Thyroid gland (tissue), 4 donors: ENCODE data around the gene CAMK1D. TPM values are rescaled to one million over a fixed set of nuclear protein-coding genes. Genes with fewer than 3 reads are reported as not detected.
A peak's percentile ranks its signal among the peaks of the same experiment; 100 is the strongest.

Experiments used
- DNase-seq, 2 donors: peaks; one replicate each; pipeline ENCODE4 v3.0.0-alpha.2; 2019
- H3K27ac ChIP-seq, 3 donors: fragments of 200-600 bp; sonication (generic); 1 replicate in 2 of 3; 2 replicates in 1 of 3; pipeline ENCODE4 v1.5.1; 2016 to 2019; ENCODE audit warnings: mild to moderate bottlenecking in 1 of 3, moderate library complexity in 1 of 3
- H3K27me3 ChIP-seq: fragments of 200-600 bp; sonication (generic); one replicate; pipeline ENCODE4 v1.5.1; 2019
- H3K36me3 ChIP-seq, 2 donors: fragments of 200-600 bp; sonication (generic); one replicate each; pipeline ENCODE4 v1.5.1; 2016 to 2019
- H3K4me1 ChIP-seq, 2 donors: fragments of 200-600 bp; sonication (generic); one replicate each; pipeline ENCODE4 v1.5.1; 2017 to 2019
- H3K4me3 ChIP-seq, 3 donors: fragments of 200-600 bp; sonication (generic); replicated peaks in 1 of 3; 1 replicate in 2 of 3; 2 replicates in 1 of 3; pipeline ENCODE4 v1.5.1; 2016; ENCODE audit warnings: mild to moderate bottlenecking in 1 of 3
- H3K9me3 ChIP-seq: fragments of 200-600 bp; sonication (generic); one replicate; pipeline ENCODE4 v1.5.1; 2017
- POLR2A ChIP-seq, 2 donors: fragments of 450-650 bp; IDR thresholded peaks; one replicate each; pipeline ENCODE4 v1.6.1; 2017; ENCODE audit warnings: antibody characterized with exemption in 2 of 2, mild to moderate bottlenecking in 2 of 2, moderate library complexity in 1 of 2
- WGBS, 2 donors: methylation state at CpG; one replicate each; pipeline ENCODE4 v1.1.5; 2017; 5-methylcytosine and 5-hydroxymethylcytosine counted together
- intact Hi-C: fragments of 100-400 bp; cut with DNase I; formaldehyde crosslinking; loops from one replicate; pipeline ENCODE4 v1.15.1; 2023
- total RNA-seq, 4 donors: library from RNA; depleted of rRNA; stranded (reverse); fragments of >200 nt; gene quantifications; one replicate each; pipeline ENCODE4 v1.2.3, GENCODE V29; 2016
- TF ChIP-seq, protein P1 (sequence below), 6 experiments: fragments of 200-600 bp in 3 of 6; fragments of 450-650 bp in 3 of 6; sonication (generic) in 3 of 6; IDR thresholded peaks; one replicate each; pipeline ENCODE4 v1.5.1; 2016 to 2019; ENCODE audit warnings: antibody characterized with exemption in 6 of 6, mild to moderate bottlenecking in 2 of 6, inconsistent platforms in 1 of 6, moderate library complexity in 1 of 6

The CAMK1D gene
- total RNA-seq, 4 donors from 2014 or later, result 12.2 to 29.6 (median 17.4) TPM

- WGBS, 2 donors, result 90 to 94% methylated on average over 5 of the region's 5 CpGs
- intact Hi-C loops, result no loop called here
- Histone ChIP-seq H3K36me3 (no peaks in the 10 kb centered on the region), H3K4me1 (no peaks in the 10 kb centered on the region), H3K4me3 (no peak overlapping the region), H3K9me3 (no peaks in the 10 kb centered on the region), H3K27me3 (no peaks in the 10 kb centered on the region), H3K27ac (no peak overlapping the region)
- no peak for TF ChIP-seq POLR2A (IDR thresholded peaks at IDR 0.05)
- TF ChIP-seq, protein P1, sequence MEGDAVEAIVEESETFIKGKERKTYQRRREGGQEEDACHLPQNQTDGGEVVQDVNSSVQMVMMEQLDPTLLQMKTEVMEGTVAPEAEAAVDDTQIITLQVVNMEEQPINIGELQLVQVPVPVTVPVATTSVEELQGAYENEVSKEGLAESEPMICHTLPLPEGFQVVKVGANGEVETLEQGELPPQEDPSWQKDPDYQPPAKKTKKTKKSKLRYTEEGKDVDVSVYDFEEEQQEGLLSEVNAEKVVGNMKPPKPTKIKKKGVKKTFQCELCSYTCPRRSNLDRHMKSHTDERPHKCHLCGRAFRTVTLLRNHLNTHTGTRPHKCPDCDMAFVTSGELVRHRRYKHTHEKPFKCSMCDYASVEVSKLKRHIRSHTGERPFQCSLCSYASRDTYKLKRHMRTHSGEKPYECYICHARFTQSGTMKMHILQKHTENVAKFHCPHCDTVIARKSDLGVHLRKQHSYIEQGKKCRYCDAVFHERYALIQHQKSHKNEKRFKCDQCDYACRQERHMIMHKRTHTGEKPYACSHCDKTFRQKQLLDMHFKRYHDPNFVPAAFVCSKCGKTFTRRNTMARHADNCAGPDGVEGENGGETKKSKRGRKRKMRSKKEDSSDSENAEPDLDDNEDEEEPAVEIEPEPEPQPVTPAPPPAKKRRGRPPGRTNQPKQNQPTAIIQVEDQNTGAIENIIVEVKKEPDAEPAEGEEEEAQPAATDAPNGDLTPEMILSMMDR (IDR thresholded peaks at IDR 0.05), result no peak
- no peak for DNase-seq
Measured at GRCh38 chr10:12681252-12681651, 331.9 kb downstream of the CAMK1D start.

- no peaks in the 10 kb centered on the region for H3K36me3 ChIP-seq
- WGBS, 2 donors, result 92 to 96% methylated on average over 8 of the region's 8 CpGs
- no peaks in the 10 kb centered on the region for H3K27me3 ChIP-seq
- H3K4me3 ChIP-seq, result no peak overlapping the region
- TF ChIP-seq, protein P1 (IDR thresholded peaks at IDR 0.05), result no peak
- TF ChIP-seq POLR2A (IDR thresholded peaks at IDR 0.05), result no peak
- H3K4me1 ChIP-seq, result no peaks in the 10 kb centered on the region
- no peaks in the 10 kb centered on the region for H3K9me3 ChIP-seq
- no peak overlapping the region for H3K27ac ChIP-seq
- intact Hi-C loops, result no loop called here
- no peak for DNase-seq
Measured at GRCh38 chr10:12684784-12685183, 335.4 kb downstream of the CAMK1D start.

DNA sequence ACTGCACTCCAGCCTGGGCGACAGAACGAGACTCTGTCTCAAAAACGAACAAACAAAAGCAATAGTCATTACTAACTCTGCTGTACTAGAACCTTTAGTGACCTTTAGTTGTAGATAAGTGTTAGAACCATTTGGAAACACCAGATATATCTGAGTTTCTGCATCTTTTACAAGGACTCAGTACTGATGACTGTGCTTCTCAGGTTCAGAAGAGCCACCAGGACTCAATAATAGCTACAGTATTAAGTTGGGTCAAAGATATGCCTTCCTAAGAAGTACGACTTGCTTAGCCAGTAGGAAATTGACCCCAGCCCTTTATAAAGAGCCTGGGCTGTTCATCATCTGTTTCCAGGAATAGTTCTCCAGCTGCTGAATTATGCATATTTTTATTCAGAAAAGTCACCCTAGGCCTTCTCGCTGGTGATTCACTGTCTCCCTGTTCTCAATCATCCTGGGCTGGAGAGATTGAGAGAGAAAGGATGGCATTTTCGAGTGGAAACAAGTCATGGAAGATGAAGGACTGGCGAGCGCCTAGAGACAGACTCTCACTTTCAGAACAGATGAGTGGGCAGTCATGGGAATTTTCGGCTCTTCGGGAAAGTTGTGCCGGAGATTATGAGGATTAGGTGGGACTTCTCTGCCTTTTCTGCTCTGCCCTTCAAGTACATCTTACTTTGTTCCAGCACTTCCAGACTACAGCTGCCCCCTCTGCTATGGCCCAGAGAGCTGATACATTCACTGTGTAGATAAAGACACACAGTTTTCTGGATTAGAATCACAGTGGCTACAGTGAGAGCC is 336.1 kb downstream of the CAMK1D start:
- no peak for DNase-seq
- 87 to 93% methylated on average over 11 of the region's 11 CpGs for WGBS, 2 donors

DNA sequence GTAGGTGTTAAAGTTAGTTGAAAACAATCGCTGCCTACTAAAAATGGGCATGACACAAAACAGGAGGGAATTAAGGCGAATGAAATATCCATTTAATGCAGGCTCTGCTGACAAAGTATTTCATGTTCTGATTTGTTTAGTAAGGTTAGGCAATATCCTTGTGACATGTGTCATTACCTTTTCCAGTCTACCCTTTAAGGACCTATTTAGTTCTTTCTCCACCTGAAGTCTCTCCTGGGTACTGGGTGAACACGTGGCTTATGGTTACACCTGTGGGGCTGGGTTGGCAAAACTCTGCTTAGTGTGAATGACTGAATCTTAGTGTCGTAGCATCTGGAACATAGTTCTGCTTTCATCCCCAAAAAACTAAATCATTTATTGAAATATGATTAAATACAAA is 338.6 kb downstream of the CAMK1D start:
- no peak for DNase-seq
- intact Hi-C loops, result no loop called here
- H3K36me3 ChIP-seq, result no peaks in the 10 kb centered on the region

More for the DNA sequence above, 336.1 kb downstream of the CAMK1D start:
- Histone ChIP-seq H3K36me3 (no peaks in the 10 kb centered on the region), H3K4me3 (no peak overlapping the region), H3K27me3 (no peaks in the 10 kb centered on the region), H3K27ac (no peak overlapping the region), H3K4me1 (peaks cover 0 to 4% of the 10 kb centered on the region in 2 donors), H3K9me3 (no peaks in the 10 kb centered on the region)
- TF ChIP-seq, protein P1 (IDR thresholded peaks at IDR 0.05), result no peak
- no peak for TF ChIP-seq POLR2A (IDR thresholded peaks at IDR 0.05)
- intact Hi-C loops, result no loop called here

DNA sequence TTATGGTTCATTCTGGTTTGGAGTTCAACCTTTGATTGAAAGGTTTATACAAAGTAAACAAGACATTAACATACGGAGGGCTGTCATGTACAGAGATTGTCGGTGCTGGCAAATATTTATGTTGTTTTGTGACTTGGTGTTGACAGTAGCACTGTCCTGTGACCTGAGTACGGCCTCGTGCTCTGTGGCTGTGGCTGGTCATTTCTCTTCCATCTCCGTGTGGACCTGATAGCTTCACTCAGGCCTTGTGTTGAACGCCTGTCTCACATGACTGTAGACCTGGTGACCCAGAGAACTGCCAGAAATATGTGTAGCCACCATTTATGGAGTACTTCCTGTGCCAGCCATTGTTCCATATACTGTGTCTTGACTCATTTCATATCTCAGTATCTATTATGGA is 340.5 kb downstream of the CAMK1D start:
- H3K27ac ChIP-seq, result peak overlapping the region in 1 of 3 donors; percentile 6
- no peaks in the 10 kb centered on the region for H3K9me3 ChIP-seq
- H3K4me1 ChIP-seq, result peaks cover 0 to 8% of the 10 kb centered on the region in 2 donors
- H3K27me3 ChIP-seq, result no peaks in the 10 kb centered on the region
- H3K4me3 ChIP-seq, result no peak overlapping the region
- intact Hi-C loops, result no loop called here
- no peak for TF ChIP-seq POLR2A (IDR thresholded peaks at IDR 0.05)
- no peak for DNase-seq
- 92 to 95% methylated on average over 6 of the region's 6 CpGs for WGBS, 2 donors
- H3K36me3 ChIP-seq, result no peaks in the 10 kb centered on the region

More for the DNA sequence above, 338.6 kb downstream of the CAMK1D start:
- Histone ChIP-seq H3K4me1 (peaks cover 0 to 8% of the 10 kb centered on the region in 2 donors), H3K27me3 (no peaks in the 10 kb centered on the region), H3K4me3 (no peak overlapping the region), H3K27ac (no peak overlapping the region), H3K9me3 (no peaks in the 10 kb centered on the region)
- TF ChIP-seq, protein P1 (IDR thresholded peaks at IDR 0.05), result no peak
- no peak for TF ChIP-seq POLR2A (IDR thresholded peaks at IDR 0.05)
- 94 to 96% methylated on average over 4 of the region's 4 CpGs for WGBS, 2 donors
